SK-N-MC (cell line): ENCODE data around the gene SPECC1.

Experiments used
- DNase-seq: peaks from one replicate; pipeline ENCODE4 v3.0.0-alpha.2; 2011; ENCODE audit warnings: low read depth, low spot score
- H3K27ac ChIP-seq: fragments of 200-600 bp; sonication (generic); 2 replicates; pipeline ENCODE4 v1.5.1; 2016; ENCODE audit warnings: mixed run types
- H3K36me3 ChIP-seq: fragments of 200-600 bp; sonication (generic); 2 replicates; pipeline ENCODE4 v1.6.1; 2017; ENCODE audit warnings: antibody characterized with exemption, low read length, mixed read lengths; ENCODE audit not compliant: insufficient read depth
- H3K4me3 ChIP-seq: fragments of 200-600 bp; sonication (generic); 2 replicates; pipeline ENCODE4 v1.5.1; 2016
- H3K9ac ChIP-seq: fragments of 200-600 bp; sonication (generic); 2 replicates; pipeline ENCODE4 v1.8.0; 2017; ENCODE audit warnings: mixed run types, mixed read lengths; ENCODE audit not compliant: insufficient read length
- H3K9me3 ChIP-seq: fragments of 200-600 bp; sonication (generic); 2 replicates; pipeline ENCODE4 v1.6.1; 2017; ENCODE audit warnings: low read depth, mild to moderate bottlenecking, antibody characterized with exemption, low read length, moderate library complexity, mixed read lengths
- EZH2 ChIP-seq: fragments of 200-600 bp; sonication (generic); IDR thresholded peaks from one replicate; pipeline ENCODE4 v1.6.1; 2017; ENCODE audit warnings: antibody characterized with exemption
- FOXP2 ChIP-seq: optimal IDR thresholded peaks from 2 replicates; pipeline ENCODE3; 2011; ENCODE audit warnings: mild to moderate bottlenecking, moderate library complexity; ENCODE audit not compliant: insufficient read depth; ENCODE audit errors: extremely low read length, control extremely low read depth
- POLR2AphosphoS5 ChIP-seq: IDR thresholded peaks from 2 replicates; pipeline ENCODE4 v1.6.1; 2012; ENCODE audit warnings: mild to moderate bottlenecking, low read depth, low read length, borderline replicate concordance

Gene SPECC1

GRCh38 chr17:20123209-20123608 is 114.0 kb downstream of the SPECC1 start:
- no peaks in the 10 kb centered on the region for H3K9me3 ChIP-seq
- TF ChIP-seq FOXP2 = no peak
- no peak for TF ChIP-seq POLR2AphosphoS5
- TF ChIP-seq EZH2 = no peak
- no peak overlapping the region for H3K4me3 ChIP-seq
- H3K9ac ChIP-seq = no peak overlapping the region
- H3K36me3 ChIP-seq = no peaks in the 10 kb centered on the region
- no peak overlapping the region for H3K27ac ChIP-seq
- DNase-seq = no peak

DNA sequence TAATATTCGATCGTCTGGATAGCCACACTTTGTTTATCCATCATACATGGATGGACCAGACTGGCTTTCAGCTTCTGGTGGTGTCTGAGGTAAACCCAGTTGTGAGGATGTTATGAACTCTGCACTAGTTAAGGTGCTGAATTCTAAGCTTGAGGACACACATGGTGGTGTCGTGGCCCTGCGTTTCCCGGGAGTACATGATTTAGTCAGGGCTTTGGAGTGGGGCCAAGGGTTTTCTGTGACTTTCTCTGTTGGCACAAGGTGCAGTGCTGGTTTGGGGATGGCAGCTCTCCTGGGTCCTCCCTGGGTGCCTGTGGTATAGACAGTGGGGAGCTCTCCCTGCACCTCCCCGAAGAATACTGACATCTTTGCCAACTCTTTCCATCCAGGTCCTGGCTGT is 116.6 kb downstream of the SPECC1 start:
- no peak for TF ChIP-seq EZH2
- no peak for TF ChIP-seq POLR2AphosphoS5

GRCh38 chr17:20127360-20128035 is 118.3 kb downstream of the SPECC1 start:
- no peaks in the 10 kb centered on the region for H3K9me3 ChIP-seq
- no peak for DNase-seq
- no peak overlapping the region for H3K9ac ChIP-seq
- no peak overlapping the region for H3K27ac ChIP-seq
- H3K4me3 ChIP-seq = peak overlapping the region; percentile 17; the same call in 1 of the 2 replicates
- TF ChIP-seq EZH2 = no peak
- TF ChIP-seq FOXP2 = no peak
- TF ChIP-seq POLR2AphosphoS5 = no peak
- H3K36me3 ChIP-seq = no peaks in the 10 kb centered on the region

More for the DNA sequence above, 116.6 kb downstream of the SPECC1 start:
- Histone ChIP-seq H3K36me3 (no peaks in the 10 kb centered on the region), H3K4me3 (no peak overlapping the region), H3K27ac (no peak overlapping the region), H3K9ac (no peak overlapping the region), H3K9me3 (no peaks in the 10 kb centered on the region)
- no peak for DNase-seq

DNA sequence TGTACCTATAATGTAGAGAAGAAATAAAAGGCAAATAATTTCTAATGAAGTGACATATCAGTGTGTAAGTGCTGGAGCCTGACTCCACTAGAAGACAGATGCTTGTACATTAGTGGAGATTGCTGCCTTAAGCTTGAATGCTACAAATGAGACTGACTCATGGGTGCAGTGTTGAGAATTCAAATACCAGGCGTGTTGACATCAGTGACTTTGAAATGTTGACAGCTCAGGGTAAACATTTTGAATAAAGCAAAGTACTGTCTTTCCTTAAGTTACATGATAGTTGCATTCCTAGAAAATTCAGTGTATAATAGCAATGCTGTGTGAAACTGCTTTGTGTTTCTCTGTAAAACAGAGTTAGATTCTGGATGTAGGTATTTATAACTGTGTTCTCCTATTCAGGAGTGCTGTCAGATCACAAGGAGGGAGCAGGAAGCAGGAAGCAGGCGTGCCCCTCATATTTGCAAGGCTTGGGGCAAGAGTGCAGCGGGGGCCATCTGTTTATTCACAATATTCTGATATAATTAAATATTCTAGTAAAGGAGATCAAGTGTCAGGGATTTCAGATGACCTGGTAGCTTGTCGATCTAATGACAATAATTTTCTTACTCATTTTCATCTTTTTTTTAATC is 119.0 kb downstream of the SPECC1 start:
- no peak for DNase-seq
- H3K9me3 ChIP-seq = no peaks in the 10 kb centered on the region
- no peaks in the 10 kb centered on the region for H3K36me3 ChIP-seq
- no peak for TF ChIP-seq POLR2AphosphoS5
- TF ChIP-seq FOXP2 = no peak
- H3K4me3 ChIP-seq = no peak overlapping the region
- H3K27ac ChIP-seq = no peak overlapping the region
- no peak overlapping the region for H3K9ac ChIP-seq

DNA sequence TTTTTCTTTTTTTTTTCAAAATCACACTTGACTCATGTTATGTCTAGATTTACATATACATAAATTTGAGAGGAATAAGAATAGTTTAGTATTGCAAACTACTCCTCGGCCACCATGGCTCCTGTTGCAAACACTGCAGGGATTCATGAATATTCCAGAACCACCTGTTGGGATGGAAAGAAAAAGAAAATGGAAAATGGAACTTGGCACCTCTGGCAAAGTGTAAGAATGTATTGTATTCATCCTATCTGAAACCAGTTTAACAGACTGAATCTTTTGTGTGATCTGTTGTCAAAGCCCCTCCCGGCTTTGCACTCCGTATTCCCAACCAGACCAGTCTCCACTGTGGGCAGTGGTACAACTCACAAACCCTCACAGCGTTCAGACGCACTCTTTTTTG is 124.4 kb downstream of the SPECC1 start:
- no peak for TF ChIP-seq EZH2
- no peak for TF ChIP-seq FOXP2
- no peak for TF ChIP-seq POLR2AphosphoS5
- no peaks in the 10 kb centered on the region for H3K9me3 ChIP-seq

GRCh38 chr17:20141198-20141972 is 132.2 kb downstream of the SPECC1 start:
- H3K9me3 ChIP-seq = no peaks in the 10 kb centered on the region
- no peak overlapping the region for H3K9ac ChIP-seq
- H3K4me3 ChIP-seq = no peak overlapping the region
- no peak for DNase-seq
- H3K36me3 ChIP-seq = no peaks in the 10 kb centered on the region
- no peak overlapping the region for H3K27ac ChIP-seq
- no peak for TF ChIP-seq FOXP2
- TF ChIP-seq POLR2AphosphoS5 = no peak

More for the DNA sequence above, 124.4 kb downstream of the SPECC1 start:
- Histone ChIP-seq H3K27ac (no peak overlapping the region), H3K36me3 (no peaks in the 10 kb centered on the region), H3K9ac (no peak overlapping the region), H3K4me3 (no peak overlapping the region)
- DNase-seq = no peak

DNA sequence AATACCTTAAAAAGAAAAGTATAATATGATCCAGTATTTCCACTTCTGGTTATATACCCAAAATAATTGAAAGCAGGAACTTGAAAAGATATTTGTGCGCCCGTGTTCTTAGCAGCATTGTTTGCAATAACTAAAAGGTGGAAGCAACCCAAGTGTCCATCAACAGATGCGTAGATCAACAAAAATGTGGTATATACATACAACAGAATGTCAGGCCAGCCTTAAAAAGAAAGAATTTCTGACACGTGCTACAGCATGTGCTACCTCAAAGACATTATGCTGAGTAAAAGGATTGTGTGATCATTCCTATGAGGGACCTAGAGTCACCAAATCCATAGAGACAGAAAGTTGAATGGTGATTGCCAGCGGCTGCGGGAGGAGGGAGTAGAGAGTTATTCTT is 133.1 kb downstream of the SPECC1 start:
- TF ChIP-seq FOXP2 = no peak
- no peak for TF ChIP-seq EZH2
- no peak for TF ChIP-seq POLR2AphosphoS5
- Histone ChIP-seq H3K36me3 (no peaks in the 10 kb centered on the region), H3K9ac (no peak overlapping the region)

DNA sequence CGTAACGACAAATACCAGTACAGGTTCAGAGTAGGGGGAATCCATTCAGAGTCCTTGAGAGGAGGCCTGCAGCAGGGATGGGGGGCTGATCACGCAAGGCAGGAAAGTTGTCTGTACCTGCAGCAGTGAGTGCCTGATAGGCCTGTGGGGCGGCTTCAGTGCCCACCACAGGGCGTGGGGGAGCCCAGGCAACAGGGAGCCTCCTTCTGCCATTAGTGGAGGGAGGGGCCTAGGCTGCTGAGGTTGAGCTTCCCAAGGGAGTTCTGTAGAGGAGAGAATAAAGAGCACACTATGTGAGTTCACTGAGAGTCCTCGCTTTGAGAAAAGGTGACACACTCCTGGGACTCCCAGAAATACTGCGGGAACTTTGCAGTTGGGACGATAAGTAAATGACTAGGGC is 134.6 kb downstream of the SPECC1 start:
- Histone ChIP-seq H3K36me3 (no peaks in the 10 kb centered on the region), H3K9me3 (no peaks in the 10 kb centered on the region), H3K27ac (no peak overlapping the region), H3K4me3 (no peak overlapping the region), H3K9ac (no peak overlapping the region)
- no peak for DNase-seq
- no peak for TF ChIP-seq POLR2AphosphoS5
- TF ChIP-seq EZH2 = no peak
- TF ChIP-seq FOXP2 = no peak

More for the DNA sequence above, 133.1 kb downstream of the SPECC1 start:
- no peak overlapping the region for H3K27ac ChIP-seq
- no peak for DNase-seq
- H3K4me3 ChIP-seq = no peak overlapping the region
- H3K9me3 ChIP-seq = no peaks in the 10 kb centered on the region

DNA sequence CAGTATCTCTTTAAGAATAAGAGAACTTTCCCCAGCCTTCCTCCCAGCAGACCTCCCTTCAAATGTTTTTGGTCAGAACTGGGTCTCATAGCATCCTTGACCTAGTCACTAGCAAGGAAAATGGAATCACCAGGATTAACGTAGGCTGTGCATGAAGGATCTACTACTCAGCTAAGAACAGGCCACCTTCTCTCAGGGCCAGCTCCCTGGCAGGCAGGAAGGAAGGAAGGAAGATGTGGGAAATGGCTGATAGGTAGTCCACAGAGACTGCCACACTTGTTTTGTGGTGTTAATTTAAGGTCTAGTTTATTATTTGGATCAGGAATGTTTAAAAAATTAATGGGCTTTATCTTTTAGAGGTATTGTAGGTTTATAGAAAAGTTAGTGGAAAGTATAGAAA is 136.4 kb downstream of the SPECC1 start:
- no peak overlapping the region for H3K27ac ChIP-seq
- H3K9ac ChIP-seq = no peak overlapping the region
- no peak for TF ChIP-seq FOXP2
- no peak for TF ChIP-seq EZH2
- no peak for TF ChIP-seq POLR2AphosphoS5
- no peaks in the 10 kb centered on the region for H3K36me3 ChIP-seq
- no peaks in the 10 kb centered on the region for H3K9me3 ChIP-seq
- H3K4me3 ChIP-seq = no peak overlapping the region
- no peak for DNase-seq
